ENCODE data around the gene SMTN.

Gene SMTN

GRCh38 chr22:31133911-31134310, 52.8 kb downstream of the SMTN start:
- DNase-seq: no peak

GRCh38 chr22:31134688-31135087, 53.6 kb downstream of the SMTN start:
- no peak for DNase-seq

- DNase-seq: no peak
These were observed 54.6 kb downstream of the SMTN start for GRCh38 chr22:31135706-31136105.

- no peak for DNase-seq
These were observed 55.0 kb downstream of the SMTN start for GRCh38 chr22:31136155-31136554.

GRCh38 chr22:31136711-31137110, 55.6 kb downstream of the SMTN start:
- DNase-seq: no peak

- DNase-seq: no peak
These were observed 56.6 kb downstream of the SMTN start for GRCh38 chr22:31137721-31138120.

- DNase-seq: no peak
These were observed 57.0 kb downstream of the SMTN start for GRCh38 chr22:31138126-31138525.

GRCh38 chr22:31139066-31139465, 57.9 kb downstream of the SMTN start:
- no peak for DNase-seq

- DNase-seq: peak; percentile 13
These were observed 59.0 kb downstream of the SMTN start, which contains the start of gene PLA2G3 for GRCh38 chr22:31139866-31140716. Gene PLA2G3, minus strand, starts transcription at chr22:31140508. Its CDS starts 154 bp downstream, at chr22:31140354.

- no peak for DNase-seq
These were observed 59.6 kb downstream of the SMTN start for GRCh38 chr22:31140746-31141145.

- DNase-seq: no peak
These were observed 60.4 kb downstream of the SMTN start for GRCh38 chr22:31141551-31141950.

GRCh38 chr22:31142285-31142684, 61.2 kb downstream of the SMTN start:
- DNase-seq: no peak

- DNase-seq: no peak
These were observed 61.9 kb downstream of the SMTN start for GRCh38 chr22:31143038-31143437.

GRCh38 chr22:31143537-31143936, 62.4 kb downstream of the SMTN start:
- DNase-seq: no peak

GRCh38 chr22:31144223-31144622, 63.1 kb downstream of the SMTN start:
- DNase-seq: no peak

GRCh38 chr22:31148488-31148887, 67.4 kb downstream of the SMTN start:
- no peak for DNase-seq

- peak; percentile 48 for DNase-seq
These were observed 68.0 kb downstream of the SMTN start for GRCh38 chr22:31148953-31149627.

- DNase-seq: no peak
These were observed 69.5 kb downstream of the SMTN start for GRCh38 chr22:31150615-31151014.

- DNase-seq: no peak
These were observed 70.8 kb downstream of the SMTN start for GRCh38 chr22:31151872-31152271.

GRCh38 chr22:31153357-31153756, 72.2 kb downstream of the SMTN start:
- no peak for DNase-seq

Data from NCI-H345 (cell line).